Karpas-422 (cell line): Measurements from ENCODE around the gene VPS8. TPM values are rescaled to one million over a fixed set of nuclear protein-coding genes. Genes with fewer than 3 reads are reported as not detected.

Source experiments
- DNase-seq: peaks from one replicate; pipeline ENCODE4 v3.0.0-alpha.2; 2015
- H2AFZ ChIP-seq: fragments of 200-600 bp; sonication (generic); 2 replicates; pipeline ENCODE4 v1.6.1; 2014; ENCODE audit warnings: antibody characterized with exemption, low read length, mixed read lengths
- H3K27ac ChIP-seq: fragments of 200-600 bp; sonication (generic); 2 replicates; pipeline ENCODE4 v1.5.1; 2014; ENCODE audit warnings: mild to moderate bottlenecking, low read length, moderate library complexity
- H3K27me3 ChIP-seq: fragments of 200-600 bp; sonication (generic); 2 replicates; pipeline ENCODE4 v1.6.1; 2014; ENCODE audit warnings: low read length, mixed read lengths
- H3K36me3 ChIP-seq: fragments of 200-600 bp; sonication (generic); 2 replicates; pipeline ENCODE4 v1.6.1; 2014; ENCODE audit warnings: low read length, mixed read lengths; ENCODE audit not compliant: insufficient read depth
- H3K4me1 ChIP-seq: fragments of 200-600 bp; sonication (generic); 2 replicates; pipeline ENCODE4 v1.6.1; 2014; ENCODE audit warnings: mild to moderate bottlenecking, low read length, mixed read lengths
- H3K4me2 ChIP-seq: fragments of 200-600 bp; sonication (generic); 2 replicates; pipeline ENCODE4 v1.6.1; 2014; ENCODE audit warnings: low read length, low read depth, mild to moderate bottlenecking; ENCODE audit not compliant: poor library complexity, severe bottlenecking
- H3K4me3 ChIP-seq: fragments of 200-600 bp; sonication (generic); 2 replicates; pipeline ENCODE4 v1.5.1; 2014; ENCODE audit warnings: mild to moderate bottlenecking, antibody characterized with exemption, low read length, mixed read lengths
- H3K79me2 ChIP-seq: fragments of 200-600 bp; sonication (generic); 2 replicates; pipeline ENCODE4 v1.6.1; 2014; ENCODE audit warnings: mild to moderate bottlenecking, low read length, mixed read lengths
- H3K9ac ChIP-seq: fragments of 200-600 bp; sonication (generic); 2 replicates; pipeline ENCODE4 v1.6.0; 2014; ENCODE audit warnings: low read length
- H3K9me2 ChIP-seq: fragments of 200-600 bp; sonication (generic), shearing (Covaris generic); replicated peaks from 2 replicates; pipeline ENCODE4 v1.6.0; 2014; ENCODE audit warnings: mild to moderate bottlenecking, low read length, moderate library complexity; ENCODE audit not compliant: insufficient read depth
- H3K9me3 ChIP-seq: fragments of 300-700, 200-600 bp; sonication (generic); 2 replicates; pipeline ENCODE4 v1.6.1; 2014; ENCODE audit warnings: low read length, mixed read lengths
- H4K20me1 ChIP-seq: fragments of 200-600 bp; sonication (generic); 2 replicates; pipeline ENCODE4 v1.6.1; 2014; ENCODE audit warnings: mild to moderate bottlenecking, antibody characterized with exemption, low read length, low read depth; ENCODE audit not compliant: insufficient read depth
- total RNA-seq: library from RNA; depleted of rRNA; stranded (reverse); fragments of >200 nt; shearing (Covaris generic); gene quantifications from 2 replicates; pipeline ENCODE4 v1.2.3, GENCODE V29; 2014; ENCODE audit warnings: low replicate concordance

The VPS8 gene
- total RNA-seq, 1 experiment from 2014 or later, result 168 TPM

DNA sequence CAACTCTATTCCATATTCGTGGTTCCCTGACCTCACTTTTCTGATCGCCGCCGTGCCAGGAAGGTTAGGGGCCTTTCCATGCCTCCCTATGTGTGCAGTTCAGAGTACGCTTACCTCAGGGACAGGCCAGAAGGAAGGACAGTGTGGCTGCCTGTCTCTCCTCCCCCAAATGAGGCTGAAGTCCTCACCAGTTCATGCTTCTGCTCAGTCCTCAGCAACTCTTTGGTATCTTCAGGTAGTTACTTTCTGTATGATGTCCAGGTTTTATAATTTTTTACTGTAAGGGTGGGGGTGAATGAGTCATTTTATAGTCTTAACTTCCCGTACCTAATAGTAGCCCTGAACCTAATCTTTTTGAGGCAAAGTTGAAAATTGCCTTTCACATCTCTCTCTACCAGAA, 98.7 kb downstream of the VPS8 start:
- Histone ChIP-seq H3K4me1 (no peaks in the 10 kb centered on the region), H3K9ac (no peak overlapping the region), H4K20me1 (no peaks in the 10 kb centered on the region), H3K79me2 (no peaks in the 10 kb centered on the region), H3K27ac (no peak overlapping the region), H3K4me3 (no peak overlapping the region), H3K36me3 (no peaks in the 10 kb centered on the region), H3K4me2 (no peak overlapping the region), H2AFZ (no peak overlapping the region), H3K9me2 (no peaks in the 10 kb centered on the region), H3K9me3 (no peaks in the 10 kb centered on the region), H3K27me3 (no peaks in the 10 kb centered on the region)
- DNase-seq, result no peak

- Histone ChIP-seq H3K4me3 (no peak overlapping the region), H2AFZ (no peak overlapping the region), H3K79me2 (no peaks in the 10 kb centered on the region), H3K9ac (no peak overlapping the region), H3K9me2 (no peaks in the 10 kb centered on the region), H3K9me3 (no peaks in the 10 kb centered on the region), H3K36me3 (peaks cover 4% of the 10 kb centered on the region), H3K27ac (no peak overlapping the region), H3K27me3 (no peaks in the 10 kb centered on the region), H3K4me2 (no peak overlapping the region), H4K20me1 (no peaks in the 10 kb centered on the region), H3K4me1 (no peaks in the 10 kb centered on the region)
- no peak for DNase-seq
Observed at GRCh38 chr3:184911570-184911969, 99.6 kb downstream of the VPS8 start.

- no peak for DNase-seq
- Histone ChIP-seq H3K9me3 (no peaks in the 10 kb centered on the region), H3K9me2 (no peaks in the 10 kb centered on the region), H3K4me1 (no peaks in the 10 kb centered on the region), H3K36me3 (peaks cover 9% of the 10 kb centered on the region), H2AFZ (no peak overlapping the region), H3K9ac (no peak overlapping the region), H3K4me3 (no peak overlapping the region), H3K79me2 (no peaks in the 10 kb centered on the region), H3K4me2 (no peak overlapping the region), H3K27ac (no peak overlapping the region), H4K20me1 (no peaks in the 10 kb centered on the region), H3K27me3 (no peaks in the 10 kb centered on the region)
Observed at GRCh38 chr3:184912163-184912562, 100.2 kb downstream of the VPS8 start.

DNA sequence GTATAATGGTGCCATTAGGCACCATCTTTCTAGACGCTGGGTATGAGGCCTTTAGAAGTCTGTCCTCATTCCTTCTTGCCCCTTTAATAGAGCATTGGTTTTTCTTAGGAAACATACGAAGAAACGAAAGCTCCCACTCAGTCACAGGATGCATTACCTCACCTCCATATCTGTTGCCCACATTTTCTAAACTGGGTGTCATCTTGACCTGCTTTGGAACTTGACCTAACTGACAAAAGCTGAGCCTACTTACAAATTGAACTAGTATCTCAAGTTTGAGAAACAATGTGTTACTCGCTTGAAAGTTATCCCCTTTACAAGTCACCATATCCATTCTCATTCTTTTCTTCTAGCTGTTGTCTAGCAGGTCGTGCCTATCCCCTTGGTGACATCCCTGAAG, 102.7 kb downstream of the VPS8 start:
- no peak overlapping the region for H2AFZ ChIP-seq
- H3K36me3 ChIP-seq, result peaks cover 9% of the 10 kb centered on the region
- H3K9ac ChIP-seq, result no peak overlapping the region
- DNase-seq, result no peak
- no peak overlapping the region for H3K27ac ChIP-seq
- no peaks in the 10 kb centered on the region for H3K79me2 ChIP-seq
- no peaks in the 10 kb centered on the region for H4K20me1 ChIP-seq
- no peaks in the 10 kb centered on the region for H3K4me1 ChIP-seq
- H3K27me3 ChIP-seq, result no peaks in the 10 kb centered on the region
- H3K9me3 ChIP-seq, result no peaks in the 10 kb centered on the region
- no peaks in the 10 kb centered on the region for H3K9me2 ChIP-seq
- H3K4me3 ChIP-seq, result no peak overlapping the region
- no peak overlapping the region for H3K4me2 ChIP-seq

GRCh38 chr3:184918750-184919149, 106.8 kb downstream of the VPS8 start:
- H3K36me3 ChIP-seq, result peaks cover 15% of the 10 kb centered on the region
- H3K4me2 ChIP-seq, result no peak overlapping the region
- no peaks in the 10 kb centered on the region for H3K79me2 ChIP-seq
- H3K4me3 ChIP-seq, result no peak overlapping the region
- no peak overlapping the region for H3K27ac ChIP-seq
- no peaks in the 10 kb centered on the region for H3K9me2 ChIP-seq
- no peaks in the 10 kb centered on the region for H3K4me1 ChIP-seq
- no peak overlapping the region for H3K9ac ChIP-seq
- no peak for DNase-seq
- no peaks in the 10 kb centered on the region for H4K20me1 ChIP-seq
- no peaks in the 10 kb centered on the region for H3K9me3 ChIP-seq
- H2AFZ ChIP-seq, result no peak overlapping the region
- no peaks in the 10 kb centered on the region for H3K27me3 ChIP-seq

GRCh38 chr3:184919651-184920050, 107.7 kb downstream of the VPS8 start:
- no peak overlapping the region for H3K27ac ChIP-seq
- H4K20me1 ChIP-seq, result no peaks in the 10 kb centered on the region
- no peaks in the 10 kb centered on the region for H3K79me2 ChIP-seq
- H2AFZ ChIP-seq, result no peak overlapping the region
- H3K9ac ChIP-seq, result no peak overlapping the region
- H3K9me3 ChIP-seq, result no peaks in the 10 kb centered on the region
- no peak overlapping the region for H3K4me2 ChIP-seq
- H3K36me3 ChIP-seq, result peaks cover 15% of the 10 kb centered on the region
- no peak for DNase-seq
- H3K4me3 ChIP-seq, result no peak overlapping the region
- no peaks in the 10 kb centered on the region for H3K4me1 ChIP-seq
- H3K27me3 ChIP-seq, result no peaks in the 10 kb centered on the region
- no peaks in the 10 kb centered on the region for H3K9me2 ChIP-seq

GRCh38 chr3:184924547-184924946, 112.6 kb downstream of the VPS8 start:
- no peaks in the 10 kb centered on the region for H4K20me1 ChIP-seq
- no peaks in the 10 kb centered on the region for H3K79me2 ChIP-seq
- no peak overlapping the region for H2AFZ ChIP-seq
- H3K4me3 ChIP-seq, result no peak overlapping the region
- H3K9me3 ChIP-seq, result no peaks in the 10 kb centered on the region
- no peak for DNase-seq
- no peaks in the 10 kb centered on the region for H3K9me2 ChIP-seq
- H3K36me3 ChIP-seq, result peaks cover 13% of the 10 kb centered on the region; the same call in 1 of the 2 replicates
- H3K27me3 ChIP-seq, result no peaks in the 10 kb centered on the region
- H3K27ac ChIP-seq, result no peak overlapping the region
- no peaks in the 10 kb centered on the region for H3K4me1 ChIP-seq
- no peak overlapping the region for H3K9ac ChIP-seq
- no peak overlapping the region for H3K4me2 ChIP-seq

DNA sequence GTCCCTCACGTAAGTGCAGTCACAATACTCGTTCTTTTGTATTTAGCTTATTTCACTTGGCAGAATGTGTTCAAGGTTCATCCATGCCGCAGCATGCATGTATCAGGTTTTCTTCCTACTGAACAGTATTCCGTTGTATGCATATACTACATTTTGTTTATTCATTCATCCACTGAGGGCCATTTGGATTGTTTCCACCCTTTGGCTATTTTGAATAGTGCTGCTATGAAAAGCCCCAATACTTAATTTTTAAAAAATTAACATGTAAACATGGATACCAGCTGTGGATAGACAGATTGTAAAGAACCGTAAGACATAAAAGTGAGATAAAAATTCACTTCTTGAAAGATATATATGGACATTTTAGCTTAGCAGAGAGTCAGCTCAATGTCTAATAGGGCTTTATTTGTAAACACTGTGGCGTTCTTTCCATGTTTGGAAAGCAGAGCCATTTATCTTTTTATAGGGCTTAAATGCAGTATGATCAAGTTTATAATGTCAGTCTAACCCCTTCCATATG, 115.9 kb downstream of the VPS8 start:
- no peak overlapping the region for H3K9ac ChIP-seq
- H2AFZ ChIP-seq, result no peak overlapping the region
- no peak overlapping the region for H3K4me2 ChIP-seq
- H3K27ac ChIP-seq, result no peak overlapping the region
- H3K4me1 ChIP-seq, result no peaks in the 10 kb centered on the region
- H3K79me2 ChIP-seq, result no peaks in the 10 kb centered on the region
- H3K4me3 ChIP-seq, result no peak overlapping the region
- no peaks in the 10 kb centered on the region for H3K9me2 ChIP-seq
- H3K27me3 ChIP-seq, result no peaks in the 10 kb centered on the region
- peaks cover 17% of the 10 kb centered on the region; the same call in 1 of the 2 replicates for H3K36me3 ChIP-seq
- H3K9me3 ChIP-seq, result no peaks in the 10 kb centered on the region
- no peaks in the 10 kb centered on the region for H4K20me1 ChIP-seq
- DNase-seq, result no peak

- Histone ChIP-seq H3K27ac (no peak overlapping the region), H3K79me2 (no peaks in the 10 kb centered on the region), H3K36me3 (peaks cover 10% of the 10 kb centered on the region; the same call in 1 of the 2 replicates), H3K4me2 (no peak overlapping the region), H3K4me1 (no peaks in the 10 kb centered on the region), H3K9ac (no peak overlapping the region), H4K20me1 (no peaks in the 10 kb centered on the region), H3K27me3 (no peaks in the 10 kb centered on the region), H3K9me3 (no peaks in the 10 kb centered on the region), H3K9me2 (no peaks in the 10 kb centered on the region), H2AFZ (no peak overlapping the region), H3K4me3 (no peak overlapping the region)
- no peak for DNase-seq
Observed at GRCh38 chr3:184932777-184933176, 120.8 kb downstream of the VPS8 start.
